HUES6 (cell line): ENCODE results near the gene NDUFAF3.

Experiments
- H3K27ac ChIP-seq: 2 replicates; pipeline ENCODE4 v1.7.0; 2013; ENCODE audit warnings: low read depth, mild to moderate bottlenecking, low read length, inconsistent platforms
- H3K27me3 ChIP-seq: 2 replicates; pipeline ENCODE4 v1.6.1; 2013; ENCODE audit warnings: low read length; ENCODE audit not compliant: control insufficient read depth, insufficient read depth
- H3K36me3 ChIP-seq: 2 replicates; pipeline ENCODE4 v1.6.1; 2013; ENCODE audit warnings: low read length; ENCODE audit not compliant: control insufficient read depth, insufficient read depth
- H3K4me1 ChIP-seq: 2 replicates; pipeline ENCODE4 v1.6.1; 2013; ENCODE audit warnings: low read length; ENCODE audit not compliant: control insufficient read depth, insufficient read depth
- H3K4me3 ChIP-seq: 2 replicates; pipeline ENCODE4 v1.5.1; 2013; ENCODE audit warnings: low read depth, low read length
- H3K9ac ChIP-seq: one replicate; pipeline ENCODE4 v1.6.1; 2013; ENCODE audit warnings: mild to moderate bottlenecking, low read length
- H3K9me3 ChIP-seq: 2 replicates; pipeline ENCODE4 v1.6.1; 2013; ENCODE audit warnings: low read depth, low read length; ENCODE audit not compliant: control insufficient read depth, insufficient read depth

The NDUFAF3 gene

DNA sequence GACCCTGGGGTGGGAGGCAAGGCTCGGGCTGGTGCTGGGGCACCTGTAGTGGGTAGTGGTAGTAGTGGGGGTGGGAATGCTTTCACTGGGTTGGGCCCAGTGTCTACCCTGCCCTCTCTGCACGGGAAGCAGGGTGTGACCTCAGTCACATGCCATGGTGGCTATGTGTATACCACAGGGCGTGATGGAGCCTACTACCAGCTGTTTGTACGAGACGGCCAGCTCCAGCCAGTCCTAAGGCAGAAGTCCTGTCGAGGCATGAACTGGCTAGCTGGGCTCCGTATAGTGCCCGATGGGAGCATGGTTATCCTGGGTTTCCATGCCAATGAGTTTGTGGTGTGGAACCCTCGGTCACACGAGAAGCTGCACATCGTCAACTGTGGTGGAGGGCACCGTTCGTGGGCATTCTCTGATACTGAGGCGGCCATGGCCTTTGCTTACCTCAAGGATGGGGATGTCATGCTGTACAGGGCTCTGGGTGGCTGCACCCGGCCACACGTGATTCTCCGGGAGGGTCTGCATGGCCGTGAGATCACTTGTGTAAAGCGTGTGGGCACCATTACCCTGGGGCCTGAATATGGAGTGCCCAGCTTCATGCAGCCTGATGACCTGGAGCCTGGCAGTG, 8.7 kb upstream of the NDUFAF3 start:
- H3K9ac ChIP-seq, result no peak overlapping the region
- H3K27me3 ChIP-seq, result no peaks in the 10 kb centered on the region
- no peaks in the 10 kb centered on the region for H3K9me3 ChIP-seq
- H3K4me1 ChIP-seq, result peaks cover 8% of the 10 kb centered on the region; the same call in 1 of the 2 replicates
- no peak overlapping the region for H3K27ac ChIP-seq
- no peak overlapping the region for H3K4me3 ChIP-seq
- H3K36me3 ChIP-seq, result peaks cover 57% of the 10 kb centered on the region

DNA sequence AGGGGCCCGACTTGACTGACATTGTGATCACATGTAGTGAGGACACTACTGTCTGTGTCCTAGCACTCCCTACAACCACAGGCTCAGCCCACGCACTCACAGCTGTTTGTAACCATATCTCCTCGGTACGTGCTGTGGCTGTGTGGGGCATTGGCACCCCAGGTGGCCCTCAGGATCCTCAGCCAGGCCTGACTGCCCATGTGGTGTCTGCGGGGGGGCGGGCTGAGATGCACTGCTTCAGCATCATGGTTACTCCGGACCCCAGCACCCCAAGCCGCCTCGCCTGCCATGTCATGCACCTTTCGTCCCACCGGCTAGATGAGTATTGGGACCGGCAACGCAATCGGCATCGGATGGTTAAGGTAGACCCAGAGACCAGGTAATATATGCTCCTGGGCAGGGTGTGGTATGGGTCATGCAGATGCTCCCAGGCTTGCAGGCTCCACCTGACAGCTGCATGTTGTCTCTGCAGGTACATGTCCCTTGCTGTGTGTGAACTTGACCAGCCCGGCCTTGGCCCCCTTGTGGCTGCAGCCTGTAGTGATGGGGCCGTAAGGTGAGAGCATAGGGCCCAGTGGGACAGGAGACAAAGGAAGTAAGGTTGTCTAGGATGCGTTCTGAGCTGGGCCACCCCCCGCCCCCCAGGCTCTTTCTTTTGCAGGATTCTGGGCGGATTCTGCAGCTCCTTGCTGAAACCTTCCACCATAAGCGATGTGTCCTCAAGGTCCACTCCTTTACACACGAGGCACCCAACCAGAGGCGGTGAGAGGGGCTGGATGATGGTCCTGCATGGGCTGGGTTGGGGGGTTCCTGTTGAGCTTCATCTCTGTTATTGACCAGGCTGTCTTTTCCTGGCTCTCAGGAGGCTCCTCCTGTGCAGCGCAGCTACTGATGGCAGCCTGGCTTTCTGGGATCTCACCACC, 7.9 kb upstream of the NDUFAF3 start:
- H3K4me3 ChIP-seq, result no peak overlapping the region
- H3K27me3 ChIP-seq, result no peaks in the 10 kb centered on the region
- H3K36me3 ChIP-seq, result peaks cover 53% of the 10 kb centered on the region
- H3K9me3 ChIP-seq, result no peaks in the 10 kb centered on the region
- no peak overlapping the region for H3K27ac ChIP-seq
- 0 out of 2 replicates have a peak, but pooled peaks cover 5% of the 10 kb centered on the region for H3K4me1 ChIP-seq
- H3K9ac ChIP-seq, result no peak overlapping the region

GRCh38 chr3:49015072-49015471, 6.8 kb upstream of the NDUFAF3 start:
- H3K36me3 ChIP-seq, result peaks cover 53% of the 10 kb centered on the region
- H3K27me3 ChIP-seq, result no peaks in the 10 kb centered on the region
- peaks cover 8% of the 10 kb centered on the region; the same call in 1 of the 2 replicates for H3K4me1 ChIP-seq
- no peak overlapping the region for H3K27ac ChIP-seq
- H3K9ac ChIP-seq, result no peak overlapping the region
- no peaks in the 10 kb centered on the region for H3K9me3 ChIP-seq
- H3K4me3 ChIP-seq, result no peak overlapping the region

DNA sequence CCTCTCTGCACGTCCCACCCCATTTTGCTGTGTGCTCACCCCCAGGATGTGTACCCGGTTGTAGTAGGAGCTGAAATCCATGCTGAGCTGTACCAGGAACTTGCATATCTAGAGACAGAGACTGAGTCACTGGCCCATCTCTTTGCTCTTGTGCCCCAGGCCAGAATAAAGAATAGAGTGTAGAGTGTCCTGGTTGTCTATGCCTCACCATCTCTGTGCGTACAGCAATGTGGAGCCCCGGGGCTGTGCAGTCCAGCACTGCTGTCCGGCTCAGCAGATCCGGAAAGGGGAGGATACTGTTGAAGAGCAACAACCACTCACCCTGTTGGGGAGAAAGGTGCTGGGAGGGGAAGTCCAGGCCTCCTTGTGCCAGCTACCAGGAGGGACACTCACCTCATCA, 6.2 kb upstream of the NDUFAF3 start:
- Histone ChIP-seq H3K4me3 (no peak overlapping the region), H3K4me1 (peaks cover 12% of the 10 kb centered on the region; the same call in 1 of the 2 replicates), H3K36me3 (peaks cover 53% of the 10 kb centered on the region), H3K27me3 (no peaks in the 10 kb centered on the region), H3K9me3 (no peaks in the 10 kb centered on the region), H3K27ac (no peak overlapping the region), H3K9ac (no peak overlapping the region)

DNA sequence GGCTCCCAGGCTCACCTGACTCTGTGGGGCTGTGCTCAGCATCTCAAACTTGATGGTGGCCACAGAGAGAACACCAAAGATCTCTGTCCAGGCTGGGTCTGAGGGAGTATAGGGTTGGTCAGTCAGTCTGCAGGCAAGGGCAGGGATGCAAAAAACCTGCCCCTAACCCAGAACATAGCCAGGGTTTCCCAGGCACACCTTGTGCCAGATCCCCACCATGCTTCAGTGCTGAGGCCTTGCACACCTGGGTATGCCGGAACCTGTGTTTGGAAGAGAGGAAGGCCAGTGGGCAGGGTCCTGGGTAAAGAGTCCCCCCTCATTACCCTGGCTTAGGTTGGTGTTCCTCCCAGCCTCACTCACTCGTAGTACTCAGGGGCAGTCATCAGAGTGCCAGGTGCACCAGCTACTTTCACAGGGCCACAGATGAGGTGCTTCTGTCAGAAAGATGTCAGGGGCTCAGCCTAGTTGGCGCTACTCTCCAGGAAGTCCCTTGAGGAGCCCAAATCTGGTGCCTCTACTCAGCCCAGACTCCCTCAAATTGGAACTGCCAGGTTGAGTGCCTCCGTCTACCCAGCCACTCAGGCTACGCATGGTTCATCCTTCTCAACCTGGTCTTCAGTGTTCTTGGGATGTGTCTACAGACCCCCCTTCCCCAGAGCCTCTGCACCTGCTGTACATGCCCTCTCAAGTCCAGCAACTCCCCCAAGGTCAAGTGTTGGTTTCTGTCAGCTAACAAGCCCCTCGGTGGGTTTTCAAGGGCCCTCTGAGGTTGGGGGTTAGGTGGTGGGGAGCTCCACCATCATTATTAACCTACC, 5.3 kb upstream of the NDUFAF3 start:
- H3K9me3 ChIP-seq, result no peaks in the 10 kb centered on the region
- peak overlapping the region; percentile 80; the same call in 1 of the 2 replicates for H3K4me3 ChIP-seq
- no peaks in the 10 kb centered on the region for H3K27me3 ChIP-seq
- H3K27ac ChIP-seq, result no peak overlapping the region
- peaks cover 49% of the 10 kb centered on the region for H3K36me3 ChIP-seq
- H3K9ac ChIP-seq, result no peak overlapping the region
- H3K4me1 ChIP-seq, result peaks cover 12% of the 10 kb centered on the region; the same call in 1 of the 2 replicates

- H3K27me3 ChIP-seq, result no peaks in the 10 kb centered on the region
- peaks cover 41% of the 10 kb centered on the region for H3K36me3 ChIP-seq
- peak overlapping the region; percentile 80 for H3K4me3 ChIP-seq
- H3K9ac ChIP-seq, result peak overlapping the region; percentile 71
- peak overlapping the region; percentile 36; the same call in 1 of the 2 replicates for H3K27ac ChIP-seq
- H3K9me3 ChIP-seq, result no peaks in the 10 kb centered on the region
- H3K4me1 ChIP-seq, result peaks cover 12% of the 10 kb centered on the region; the same call in 1 of the 2 replicates
Measured at GRCh38 chr3:49017229-49017970, 4.5 kb upstream of the NDUFAF3 start.

GRCh38 chr3:49017971-49018706, 3.8 kb upstream of the NDUFAF3 start, which contains the start of gene DALRD3:
DALRD3 (minus strand) TSS chr3:49018580; CDS start chr3:49018564, 16 bp downstream.
- no peaks in the 10 kb centered on the region for H3K27me3 ChIP-seq
- peak within 1 kb of the TSS; percentile 80 for H3K4me3 ChIP-seq
- H3K36me3 ChIP-seq, result peaks cover 39% of the 10 kb centered on the region
- H3K9ac ChIP-seq, result peak within 1 kb of the TSS; percentile 71
- peaks cover 17% of the 10 kb centered on the region for H3K4me1 ChIP-seq
- H3K27ac ChIP-seq, result peak within 1 kb of the TSS; percentile 36; the same call in 1 of the 2 replicates
- no peaks in the 10 kb centered on the region for H3K9me3 ChIP-seq

DNA sequence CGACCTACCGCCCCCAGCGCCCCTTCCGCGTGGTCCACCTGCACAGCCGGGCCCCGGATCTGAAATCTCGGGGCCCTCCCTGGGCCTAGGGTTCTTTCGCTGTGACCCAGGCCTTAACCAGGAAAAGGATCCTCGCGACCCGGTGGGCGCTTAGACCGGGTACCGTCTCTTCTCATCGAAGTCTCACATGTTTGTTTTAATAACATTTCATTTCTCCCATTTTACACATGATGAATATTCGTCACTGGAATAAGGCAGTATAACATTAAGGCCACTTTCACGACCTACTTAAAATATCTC, 3.3 kb upstream of the NDUFAF3 start:
- Histone ChIP-seq H3K27ac (no peak overlapping the region), H3K27me3 (no peaks in the 10 kb centered on the region), H3K9ac (peak overlapping the region; percentile 71), H3K4me3 (peak overlapping the region; percentile 80), H3K9me3 (no peaks in the 10 kb centered on the region), H3K36me3 (peaks cover 39% of the 10 kb centered on the region), H3K4me1 (peaks cover 17% of the 10 kb centered on the region)

DNA sequence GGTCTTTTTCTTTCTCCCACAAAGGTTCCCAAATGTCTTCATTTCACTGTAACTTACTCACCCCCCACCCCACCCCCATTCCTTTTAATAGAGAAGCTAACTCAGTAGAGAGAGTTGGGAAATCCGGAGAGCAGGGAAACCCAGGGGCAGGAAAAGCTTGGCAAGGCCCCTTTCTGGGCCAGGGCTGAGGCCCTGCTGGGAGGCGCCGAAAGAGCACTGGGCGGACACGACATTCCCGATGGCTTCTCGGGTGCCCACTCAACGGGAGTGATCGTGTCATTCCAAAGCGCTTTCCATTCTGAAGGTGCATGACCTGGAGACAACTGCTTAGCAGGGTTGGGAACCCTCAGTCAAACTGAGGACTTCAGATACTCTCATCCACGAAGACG, 2.0 kb upstream of the NDUFAF3 start:
- no peak overlapping the region for H3K27ac ChIP-seq
- peak overlapping the region; percentile 92 for H3K9ac ChIP-seq
- H3K36me3 ChIP-seq, result peaks cover 39% of the 10 kb centered on the region
- H3K4me1 ChIP-seq, result peaks cover 17% of the 10 kb centered on the region
- no peaks in the 10 kb centered on the region for H3K9me3 ChIP-seq
- peak overlapping the region; percentile 97 for H3K4me3 ChIP-seq
- H3K27me3 ChIP-seq, result no peaks in the 10 kb centered on the region
